Upper lobe of left lung (tissue), 4 donors: ENCODE results near the gene TBC1D14.

Source experiments
- EP300 ChIP-seq, 4 donors: sonication (generic); formaldehyde crosslinking; IDR thresholded peaks; one replicate each; pipeline ENCODE4 v1.5.1; 2017; ENCODE audit warnings: antibody characterized with exemption in 4 of 4, control low read depth in 2 of 4
- POLR2A ChIP-seq, 4 donors: fragments of 450-650 bp; IDR thresholded peaks; one replicate each; pipeline ENCODE4 v1.5.1; 2016 to 2017; ENCODE audit warnings: antibody characterized with exemption in 4 of 4, mild to moderate bottlenecking in 2 of 4
- TF ChIP-seq, protein P1 (sequence below), 6 experiments: fragments of 450-650 bp in 4 of 6; fragments of 200-600 bp in 2 of 6; sonication (generic) in 2 of 6; IDR thresholded peaks; one replicate each; pipeline ENCODE4 v1.5.1; 2016 to 2019; ENCODE audit warnings: antibody characterized with exemption in 6 of 6

DNA sequence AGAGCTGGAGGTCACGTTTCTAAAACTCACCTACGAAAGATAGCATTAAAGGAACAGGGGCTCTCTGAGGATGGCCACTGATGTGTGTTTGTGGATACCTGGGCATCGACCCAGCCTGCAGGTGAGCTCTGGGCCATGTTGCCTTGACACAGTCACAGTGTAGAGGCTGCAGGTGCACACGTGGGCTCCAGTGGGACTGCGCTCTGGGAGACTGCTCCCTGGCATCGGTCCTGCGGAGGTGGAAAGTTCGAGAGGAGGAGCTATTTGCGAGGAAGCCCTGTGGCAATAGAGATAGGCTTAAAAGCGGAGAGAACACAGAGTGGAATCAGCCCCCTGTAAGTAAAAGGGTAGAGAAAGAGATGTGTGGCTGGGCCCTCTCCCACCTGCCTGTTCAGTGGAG, 121.2 kb downstream of the TBC1D14 start:
- TF ChIP-seq POLR2A (IDR thresholded peaks at IDR 0.05), result no peak
- no peak for TF ChIP-seq EP300 (IDR thresholded peaks at IDR 0.05)
- TF ChIP-seq, protein P1, sequence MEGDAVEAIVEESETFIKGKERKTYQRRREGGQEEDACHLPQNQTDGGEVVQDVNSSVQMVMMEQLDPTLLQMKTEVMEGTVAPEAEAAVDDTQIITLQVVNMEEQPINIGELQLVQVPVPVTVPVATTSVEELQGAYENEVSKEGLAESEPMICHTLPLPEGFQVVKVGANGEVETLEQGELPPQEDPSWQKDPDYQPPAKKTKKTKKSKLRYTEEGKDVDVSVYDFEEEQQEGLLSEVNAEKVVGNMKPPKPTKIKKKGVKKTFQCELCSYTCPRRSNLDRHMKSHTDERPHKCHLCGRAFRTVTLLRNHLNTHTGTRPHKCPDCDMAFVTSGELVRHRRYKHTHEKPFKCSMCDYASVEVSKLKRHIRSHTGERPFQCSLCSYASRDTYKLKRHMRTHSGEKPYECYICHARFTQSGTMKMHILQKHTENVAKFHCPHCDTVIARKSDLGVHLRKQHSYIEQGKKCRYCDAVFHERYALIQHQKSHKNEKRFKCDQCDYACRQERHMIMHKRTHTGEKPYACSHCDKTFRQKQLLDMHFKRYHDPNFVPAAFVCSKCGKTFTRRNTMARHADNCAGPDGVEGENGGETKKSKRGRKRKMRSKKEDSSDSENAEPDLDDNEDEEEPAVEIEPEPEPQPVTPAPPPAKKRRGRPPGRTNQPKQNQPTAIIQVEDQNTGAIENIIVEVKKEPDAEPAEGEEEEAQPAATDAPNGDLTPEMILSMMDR (IDR thresholded peaks at IDR 0.05), result no peak
